ENCODE results near the gene BCL6.

The BCL6 gene

GRCh38 chr3:187788984-187789857 lies 44.0 kb upstream of the BCL6 start:
- ChIA-PET CTCF (interaction anchor here (0.7 kb wide), 1 partner anchor 19 kb away, joined by 5 read pairs; no protein-coding TSS in a partner anchor), POLR2A (no interaction called here)
- TF ChIP-seq SP1 (IDR thresholded peaks at IDR 0.05) (no peak), L3MBTL2 (conservative IDR thresholded peaks at IDR 0.05) (no peak), BHLHE40 (IDR thresholded peaks at IDR 0.05; ENCODE audit: borderline replicate concordance) (no peak), FOXK2 (IDR thresholded peaks at IDR 0.05) (no peak), SUZ12 (IDR thresholded peaks at IDR 0.05) (no peak), FOXA1 (IDR thresholded peaks at IDR 0.05) (no peak), FOXM1 (IDR thresholded peaks at IDR 0.05; ENCODE audit: borderline replicate concordance) (no peak), HDGF (IDR thresholded peaks at IDR 0.05; ENCODE audit: borderline replicate concordance) (no peak), TARDBP (IDR thresholded peaks at IDR 0.05) (no peak), LEF1 (IDR thresholded peaks at IDR 0.05; ENCODE audit: borderline replicate concordance) (no peak), NFRKB (IDR thresholded peaks at IDR 0.05) (no peak), ZNF384 (IDR thresholded peaks at IDR 0.05) (no peak), CTBP1 (IDR thresholded peaks at IDR 0.05; ENCODE audit: borderline replicate concordance) (no peak), PKNOX1 (IDR thresholded peaks at IDR 0.05) (no peak), ARNT (IDR thresholded peaks at IDR 0.05) (no peak), ELF4 (IDR thresholded peaks at IDR 0.05) (no peak)

GRCh38 chr3:187783098-187783497 lies 37.8 kb upstream of the BCL6 start:
- TF ChIP-seq FOXA1 (IDR thresholded peaks at IDR 0.05): no peak
- no peak for TF ChIP-seq TARDBP (IDR thresholded peaks at IDR 0.05)
- no peak for TF ChIP-seq HDGF (IDR thresholded peaks at IDR 0.05; ENCODE audit: borderline replicate concordance)
- no peak for TF ChIP-seq ZNF384 (IDR thresholded peaks at IDR 0.05)
- CTCF ChIA-PET: no interaction called here
- DNase-seq (ENCODE audit: extremely low spot score): no peak

More at GRCh38 chr3:187788984-187789857, 44.0 kb upstream of the BCL6 start:
- no peak for DNase-seq (ENCODE audit: extremely low spot score)

DNA sequence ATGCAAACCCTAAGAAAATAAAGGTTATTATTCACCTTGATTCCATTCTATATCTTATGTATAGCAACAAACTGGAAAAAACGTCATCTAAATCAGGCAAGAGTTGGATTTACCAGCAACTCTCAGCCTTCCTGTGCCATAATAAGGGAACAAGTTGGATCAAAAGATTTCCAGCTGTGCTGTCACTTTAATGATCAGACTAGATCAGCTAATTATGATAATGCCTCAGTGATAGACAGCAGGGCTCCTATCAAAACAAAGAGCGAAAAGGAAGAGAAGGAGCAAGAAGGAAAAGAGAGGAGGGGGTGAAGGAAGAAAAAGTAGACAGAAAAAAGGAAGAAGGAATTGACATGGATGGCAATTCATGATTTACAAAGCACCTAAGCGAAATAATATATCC lies 36.7 kb upstream of the BCL6 start:
- CTCF ChIA-PET: no interaction called here

More at GRCh38 chr3:187783098-187783497, 37.8 kb upstream of the BCL6 start:
- POLR2A ChIA-PET: no interaction called here

GRCh38 chr3:187781001-187781400 lies 35.7 kb upstream of the BCL6 start:
- TF ChIP-seq SUZ12 (IDR thresholded peaks at IDR 0.05) (no peak), BHLHE40 (IDR thresholded peaks at IDR 0.05; ENCODE audit: borderline replicate concordance) (no peak), FOXK2 (IDR thresholded peaks at IDR 0.05) (no peak), HDGF (IDR thresholded peaks at IDR 0.05; ENCODE audit: borderline replicate concordance) (no peak), FOXM1 (IDR thresholded peaks at IDR 0.05; ENCODE audit: borderline replicate concordance) (no peak), LEF1 (IDR thresholded peaks at IDR 0.05; ENCODE audit: borderline replicate concordance) (no peak), SP1 (IDR thresholded peaks at IDR 0.05) (no peak), FOXA1 (IDR thresholded peaks at IDR 0.05) (no peak), ZNF384 (IDR thresholded peaks at IDR 0.05) (no peak)
- CTCF ChIA-PET: interaction anchor here (0.8 kb wide), 1 partner anchor 34 kb away, joined by 3 read pairs; no protein-coding TSS in a partner anchor
- no peak for DNase-seq (ENCODE audit: extremely low spot score)
- POLR2A ChIA-PET: no interaction called here

More for the DNA sequence above, 36.7 kb upstream of the BCL6 start:
- no peak for DNase-seq (ENCODE audit: extremely low spot score)
- 0 out of 2 replicates have a peak, but pooled peaks have one; percentile 5 for TF ChIP-seq PKNOX1 (IDR thresholded peaks at IDR 0.05)
- TF ChIP-seq FOXK2 (IDR thresholded peaks at IDR 0.05): no peak
- POLR2A ChIA-PET: no interaction called here

- ChIA-PET CTCF (no interaction called here), POLR2A (no interaction called here)
- TF ChIP-seq LEF1 (IDR thresholded peaks at IDR 0.05; ENCODE audit: borderline replicate concordance) (no peak), HDGF (IDR thresholded peaks at IDR 0.05; ENCODE audit: borderline replicate concordance) (no peak), SP1 (IDR thresholded peaks at IDR 0.05) (no peak), ZNF384 (IDR thresholded peaks at IDR 0.05) (no peak), BHLHE40 (IDR thresholded peaks at IDR 0.05; ENCODE audit: borderline replicate concordance) (no peak), L3MBTL2 (conservative IDR thresholded peaks at IDR 0.05) (no peak), ELF4 (IDR thresholded peaks at IDR 0.05) (no peak), ARNT (IDR thresholded peaks at IDR 0.05) (no peak), CTBP1 (IDR thresholded peaks at IDR 0.05; ENCODE audit: borderline replicate concordance) (no peak), FOXM1 (IDR thresholded peaks at IDR 0.05; ENCODE audit: borderline replicate concordance) (no peak), FOXA1 (IDR thresholded peaks at IDR 0.05) (no peak), NFRKB (IDR thresholded peaks at IDR 0.05) (no peak), SUZ12 (IDR thresholded peaks at IDR 0.05) (no peak), PKNOX1 (IDR thresholded peaks at IDR 0.05) (no peak)
- no peak for DNase-seq (ENCODE audit: extremely low spot score)
These were observed 33.5 kb upstream of the BCL6 start for GRCh38 chr3:187778726-187779125.

DNA sequence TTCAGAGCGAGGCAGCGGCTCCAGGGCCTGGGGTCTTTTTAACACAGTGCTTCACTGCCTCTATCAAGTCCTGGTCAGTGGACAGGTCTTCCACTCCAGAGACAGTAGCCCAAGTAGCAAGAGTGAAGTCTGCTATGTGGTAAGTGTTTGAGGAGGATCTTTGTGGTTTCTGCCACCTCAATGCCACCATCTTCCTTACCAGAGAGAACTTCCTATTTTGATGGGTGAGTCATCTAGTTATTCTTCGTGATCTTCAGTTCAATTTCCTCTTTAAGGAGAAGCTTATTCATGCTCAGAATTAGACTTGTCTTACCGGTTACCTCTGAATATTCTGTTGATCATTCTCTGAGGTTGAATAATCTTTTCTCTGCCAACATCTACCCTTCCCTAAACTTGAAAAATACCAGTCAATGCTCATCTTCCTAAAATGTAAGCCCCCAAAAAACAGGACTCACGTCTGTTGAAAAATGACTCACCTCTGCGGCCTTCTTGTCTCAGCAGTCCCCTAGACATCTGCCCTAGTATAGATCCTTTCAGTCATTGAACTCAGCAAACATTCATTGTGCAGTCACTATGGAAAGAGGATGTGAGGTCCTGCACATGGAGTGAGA lies 32.2 kb upstream of the BCL6 start:
- DNase-seq (ENCODE audit: extremely low spot score): no peak
- ChIA-PET POLR2A (no interaction called here), CTCF (no interaction called here)
- TF ChIP-seq ZNF384 (IDR thresholded peaks at IDR 0.05) (no peak), ARNT (IDR thresholded peaks at IDR 0.05) (no peak), FOXA1 (IDR thresholded peaks at IDR 0.05) (no peak), TARDBP (IDR thresholded peaks at IDR 0.05) (no peak), ELF4 (IDR thresholded peaks at IDR 0.05) (no peak), LEF1 (IDR thresholded peaks at IDR 0.05; ENCODE audit: borderline replicate concordance) (no peak), SP1 (IDR thresholded peaks at IDR 0.05) (no peak), SUZ12 (IDR thresholded peaks at IDR 0.05) (no peak), HDGF (IDR thresholded peaks at IDR 0.05; ENCODE audit: borderline replicate concordance) (no peak), FOXM1 (IDR thresholded peaks at IDR 0.05; ENCODE audit: borderline replicate concordance) (no peak), CTBP1 (IDR thresholded peaks at IDR 0.05; ENCODE audit: borderline replicate concordance) (no peak), NFRKB (IDR thresholded peaks at IDR 0.05) (no peak), PKNOX1 (IDR thresholded peaks at IDR 0.05) (no peak), L3MBTL2 (conservative IDR thresholded peaks at IDR 0.05) (no peak), FOXK2 (IDR thresholded peaks at IDR 0.05) (no peak), BHLHE40 (IDR thresholded peaks at IDR 0.05; ENCODE audit: borderline replicate concordance) (no peak)
